ENCODE data around the gene RPS6KA4. TPM values are rescaled to one million over a fixed set of nuclear protein-coding genes. Genes with fewer than 3 reads are reported as not detected.
A peak's percentile ranks its signal among the peaks of the same experiment; 100 is the strongest.

RPS6KA4 gene
- total RNA-seq, 2 experiments from 2014 or later = 7.3 to 9.2 TPM

GRCh38 chr11:64339754-64340408, 19.1 kb upstream of the RPS6KA4 start, which contains the start of gene CCDC88B:
Gene CCDC88B, plus strand, starts transcription at chr11:64340204. Its CDS starts 63 bp downstream, at chr11:64340267.
- intact Hi-C loops (cut with DNase I, micrococcal nuclease) = loop anchor here (1.0 to 5.0 kb wide), 3 partner anchors 23 to 35 kb away; partner anchors contain the start of genes ESRRA (in 2 of the 2) and TRMT112 (in 1 of the 2)
- no peaks in the 10 kb centered on the region for H3K9me3 ChIP-seq (ENCODE audit: control insufficient read depth in 1 of 2, insufficient read depth in 1 of 2, low read length in 2 of 2)
- H3K27me3 ChIP-seq (ENCODE audit: control insufficient read depth in 1 of 2, insufficient read depth in 2 of 2, low read length in 2 of 2) = no peaks in the 10 kb centered on the region
- H3K36me3 Mint-ChIP-seq (ENCODE audit: low read depth) = peaks cover 32% of the 10 kb centered on the region
- H3K36me3 ChIP-seq (ENCODE audit: insufficient read depth, low read length) = peaks cover 43% of the 10 kb centered on the region
- ATAC-seq (ENCODE audit: poor library complexity) (peak; percentile 86), DNase-seq (peak; percentile 77 to 95 (median 86))
- peaks cover 49% of the 10 kb centered on the region for H3K4me1 Mint-ChIP-seq (ENCODE audit: low read depth)
- H3K9me3 Mint-ChIP-seq = no peaks in the 10 kb centered on the region
- CTCF ChIA-PET = interaction anchor here (0.9 to 3.9 kb wide), 4 partner anchors 8 to 39 kb away, joined by 3 to 34 read pairs (median 9); partner anchors contain the start of genes PRDX5 and TRMT112
- H3K4me3 ChIP-seq (ENCODE audit: low read length) = peak within 1 kb of the TSS; percentile 81
- H3K27ac Mint-ChIP-seq = peak within 1 kb of the TSS; percentile 93
- H3K4me1 ChIP-seq (ENCODE audit: insufficient read depth, low read length) = peaks cover 55% of the 10 kb centered on the region
- no peaks in the 10 kb centered on the region for H3K27me3 Mint-ChIP-seq
- POLR2A ChIA-PET = interaction anchor here (0.6 to 4.7 kb wide), 12 partner anchors 10 to 1748 kb away, joined by 3 to 103 read pairs (median 4); partner anchors contain the start of genes ESRRA, FAM89B, FKBP2 and INTS5
- peak within 1 kb of the TSS; percentile 92 for H3K4me3 Mint-ChIP-seq
- TF ChIP-seq, protein P1, sequence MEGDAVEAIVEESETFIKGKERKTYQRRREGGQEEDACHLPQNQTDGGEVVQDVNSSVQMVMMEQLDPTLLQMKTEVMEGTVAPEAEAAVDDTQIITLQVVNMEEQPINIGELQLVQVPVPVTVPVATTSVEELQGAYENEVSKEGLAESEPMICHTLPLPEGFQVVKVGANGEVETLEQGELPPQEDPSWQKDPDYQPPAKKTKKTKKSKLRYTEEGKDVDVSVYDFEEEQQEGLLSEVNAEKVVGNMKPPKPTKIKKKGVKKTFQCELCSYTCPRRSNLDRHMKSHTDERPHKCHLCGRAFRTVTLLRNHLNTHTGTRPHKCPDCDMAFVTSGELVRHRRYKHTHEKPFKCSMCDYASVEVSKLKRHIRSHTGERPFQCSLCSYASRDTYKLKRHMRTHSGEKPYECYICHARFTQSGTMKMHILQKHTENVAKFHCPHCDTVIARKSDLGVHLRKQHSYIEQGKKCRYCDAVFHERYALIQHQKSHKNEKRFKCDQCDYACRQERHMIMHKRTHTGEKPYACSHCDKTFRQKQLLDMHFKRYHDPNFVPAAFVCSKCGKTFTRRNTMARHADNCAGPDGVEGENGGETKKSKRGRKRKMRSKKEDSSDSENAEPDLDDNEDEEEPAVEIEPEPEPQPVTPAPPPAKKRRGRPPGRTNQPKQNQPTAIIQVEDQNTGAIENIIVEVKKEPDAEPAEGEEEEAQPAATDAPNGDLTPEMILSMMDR (IDR thresholded peaks at IDR 0.05) = no peak
- H3K27ac ChIP-seq (ENCODE audit: low read depth in 1 of 2, low read length in 2 of 2) = peak within 1 kb of the TSS; percentile 83 to 93

DNA sequence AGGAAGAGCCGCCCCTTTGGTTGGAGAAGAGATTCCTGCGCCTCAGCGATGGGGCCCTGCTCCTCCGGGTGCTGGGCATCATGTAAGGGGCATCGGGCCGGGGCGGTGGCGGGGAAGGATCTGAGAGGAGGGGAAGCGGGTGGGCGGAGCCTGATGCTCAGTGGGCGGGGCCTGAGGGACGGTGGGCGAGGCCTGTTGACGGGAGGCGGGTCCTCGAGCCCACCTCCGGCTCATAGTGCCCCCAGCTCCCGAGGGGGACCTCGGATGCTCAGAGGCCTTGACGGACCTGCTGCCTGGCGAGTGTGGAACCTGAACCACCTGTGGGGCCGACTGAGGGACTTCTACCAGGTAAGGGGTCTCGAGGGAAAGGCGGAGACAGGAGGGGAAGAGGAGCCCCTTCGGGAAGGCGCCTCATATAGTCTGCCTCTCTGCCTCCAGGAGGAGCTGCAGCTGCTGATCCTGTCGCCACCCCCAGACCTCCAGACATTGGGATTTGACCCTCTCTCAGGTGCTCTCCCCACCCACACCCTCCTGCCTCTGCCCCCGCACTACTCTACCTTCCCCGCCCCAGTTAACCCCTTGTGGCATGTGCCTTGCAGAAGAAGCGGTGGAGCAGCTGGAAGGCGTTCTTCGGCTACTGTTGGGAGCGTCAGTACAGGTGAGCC, 18.2 kb upstream of the RPS6KA4 start:
- peak; percentile 35 for ATAC-seq (ENCODE audit: poor library complexity)
- Mint-ChIP-seq H3K4me3 (peak overlapping the region; percentile 92), H3K27ac (peak overlapping the region; percentile 93), H3K27me3 (no peaks in the 10 kb centered on the region), H3K4me1 (ENCODE audit: low read depth) (peaks cover 54% of the 10 kb centered on the region), H3K9me3 (no peaks in the 10 kb centered on the region), H3K36me3 (ENCODE audit: low read depth) (peaks cover 39% of the 10 kb centered on the region)
- H3K4me1 ChIP-seq (ENCODE audit: insufficient read depth, low read length) = peaks cover 55% of the 10 kb centered on the region
- ChIA-PET CTCF (interaction anchor here (0.9 to 3.9 kb wide), 4 partner anchors 9 to 40 kb away, joined by 3 to 34 read pairs (median 9); partner anchors contain the start of genes PRDX5 and TRMT112), POLR2A (interaction anchor here (0.6 to 4.7 kb wide), 10 partner anchors 11 to 1749 kb away, joined by 3 to 103 read pairs (median 6); partner anchors contain the start of genes ESRRA, FKBP2, NUDT22 and PRDX5)
- H3K4me3 ChIP-seq (ENCODE audit: low read length) = peak overlapping the region; percentile 81
- intact Hi-C loops (cut with DNase I, micrococcal nuclease) = loop anchor here (1.0 to 5.0 kb wide), 3 partner anchors 24 to 36 kb away; partner anchors contain the start of genes ESRRA (in 2 of the 2) and TRMT112 (in 1 of the 2)
- no peaks in the 10 kb centered on the region for H3K27me3 ChIP-seq (ENCODE audit: control insufficient read depth in 1 of 2, insufficient read depth in 2 of 2, low read length in 2 of 2)
- H3K27ac ChIP-seq (ENCODE audit: low read depth in 1 of 2, low read length in 2 of 2) = peak overlapping the region; percentile 83 to 93
- no peaks in the 10 kb centered on the region for H3K9me3 ChIP-seq (ENCODE audit: control insufficient read depth in 1 of 2, insufficient read depth in 1 of 2, low read length in 2 of 2)
- TF ChIP-seq, protein P1 (IDR thresholded peaks at IDR 0.05) = no peak
- peak; percentile 59 to 84 (median 69) for DNase-seq
- peaks cover 51% of the 10 kb centered on the region for H3K36me3 ChIP-seq (ENCODE audit: insufficient read depth, low read length)

- ChIA-PET CTCF (interaction anchor here (1.3 to 3.9 kb wide), 4 partner anchors 10 to 70 kb away, joined by 3 to 34 read pairs (median 9); partner anchors contain the start of genes PRDX5 and TRMT112), POLR2A (interaction anchor here (1.4 to 4.7 kb wide), 5 partner anchors 14 to 156 kb away, joined by 3 to 103 read pairs (median 9); partner anchors contain the start of genes ESRRA, PRDX5, STIP1 and TRMT112)
- Mint-ChIP-seq H3K27me3 (no peaks in the 10 kb centered on the region), H3K36me3 (ENCODE audit: low read depth) (peaks cover 43% of the 10 kb centered on the region), H3K4me3 (peak overlapping the region; percentile 92), H3K9me3 (no peaks in the 10 kb centered on the region), H3K27ac (peak overlapping the region; percentile 93), H3K4me1 (ENCODE audit: low read depth) (peaks cover 54% of the 10 kb centered on the region)
- Histone ChIP-seq H3K4me3 (ENCODE audit: low read length) (peak overlapping the region; percentile 81), H3K27ac (ENCODE audit: low read depth in 1 of 2, low read length in 2 of 2) (no peak overlapping the region), H3K27me3 (ENCODE audit: control insufficient read depth in 1 of 2, insufficient read depth in 2 of 2, low read length in 2 of 2) (no peaks in the 10 kb centered on the region), H3K9me3 (ENCODE audit: control insufficient read depth in 1 of 2, insufficient read depth in 1 of 2, low read length in 2 of 2) (no peaks in the 10 kb centered on the region), H3K36me3 (ENCODE audit: insufficient read depth, low read length) (peaks cover 53% of the 10 kb centered on the region), H3K4me1 (ENCODE audit: insufficient read depth, low read length) (peaks cover 55% of the 10 kb centered on the region)
- DNase-seq (peak in 1 of 14 experiments; percentile 49), ATAC-seq (ENCODE audit: poor library complexity) (no peak)
- intact Hi-C loops (cut with DNase I, micrococcal nuclease) = loop anchor here in 1 of 2 experiments (5.0 kb wide), 1 partner anchor 34 kb away; the partner anchor contains the start of gene ESRRA
- TF ChIP-seq, protein P1 (IDR thresholded peaks at IDR 0.05) = no peak
Measured at GRCh38 chr11:64341429-64341828, 17.5 kb upstream of the RPS6KA4 start.
